Gastrocnemius medialis (tissue), 4 donors: Measurements from ENCODE around the gene AP4M1. TPM values are rescaled to one million over a fixed set of nuclear protein-coding genes. Genes with fewer than 3 reads are reported as not detected.
A peak's percentile ranks its signal among the peaks of the same experiment; 100 is the strongest.

Source experiments
- ATAC-seq, 2 donors: fragments of 150-250 bp; one replicate each; pipeline ENCODE4 v1.9.1; 2016
- DNase-seq, 2 donors: peaks; one replicate each; pipeline ENCODE4 v3.0.0-alpha.2; 2019
- H3K27ac ChIP-seq, 4 donors: fragments of 200-600 bp; sonication (generic); 1 replicate in 1 of 4; 2 replicates in 3 of 4; pipeline ENCODE4 v1.5.1; 2016 to 2018; ENCODE audit warnings: mild to moderate bottlenecking in 2 of 4, moderate library complexity in 1 of 4
- H3K27me3 ChIP-seq, 3 donors: fragments of 200-600 bp; sonication (generic) in 2 of 3; 1 replicate in 1 of 3; 2 replicates in 2 of 3; pipeline versions ENCODE4 v1.5.1 to v1.6.0; 2016 to 2019; ENCODE audit warnings: mild to moderate bottlenecking in 1 of 3, moderate library complexity in 1 of 3
- H3K36me3 ChIP-seq, 2 donors: fragments of 200-600 bp; sonication (generic) in 1 of 2; one replicate each; pipeline ENCODE4 v1.5.1; 2017 to 2018
- H3K4me1 ChIP-seq, 2 donors: fragments of 200-600 bp; sonication (generic) in 1 of 2; one replicate each; pipeline ENCODE4 v1.5.1; 2016 to 2017; ENCODE audit warnings: mild to moderate bottlenecking in 2 of 2
- H3K4me3 ChIP-seq, 4 donors: fragments of 200-600 bp; sonication (generic) in 3 of 4; 1 replicate in 1 of 4; 2 replicates in 3 of 4; pipeline ENCODE4 v1.5.1; 2016 to 2019; ENCODE audit warnings: mild to moderate bottlenecking in 2 of 4
- H3K9me3 ChIP-seq, 3 donors: fragments of 200-600 bp; sonication (generic) in 2 of 3; 1 replicate in 1 of 3; 2 replicates in 2 of 3; pipeline ENCODE4 v1.5.1; 2016 to 2019
- CTCF ChIP-seq, 5 experiments: fragments of 450-650 bp in 3 of 5; fragments of 200-600 bp in 2 of 5; sonication (generic) in 2 of 5; IDR thresholded peaks in 4 of 5; conservative IDR thresholded peaks in 1 of 5; 1 replicate in 4 of 5; 2 replicates in 1 of 5; pipeline ENCODE4 v1.5.1; 2016 to 2019; ENCODE audit warnings: antibody characterized with exemption in 5 of 5, mild to moderate bottlenecking in 3 of 5, moderate library complexity in 3 of 5
- POLR2A ChIP-seq, 2 donors: fragments of 450-650 bp; IDR thresholded peaks; one replicate each; pipeline ENCODE4 v1.6.1; 2017; ENCODE audit warnings: antibody characterized with exemption in 2 of 2, mild to moderate bottlenecking in 2 of 2, moderate library complexity in 2 of 2
- in situ Hi-C, 4 donors: fragments of 200-750 bp; cut with MboI; loops; one replicate each; pipeline versions ENCODE4 v1.15.0 to v1.8.0; 2017; ENCODE audit warnings: low sequenced_read_pairs in 4 of 4
- intact Hi-C: fragments of 100-400 bp; cut with DNase I; formaldehyde crosslinking; loops from one replicate; pipeline ENCODE4 v1.15.1; 2023; ENCODE audit warnings: low total_unique reads
- total RNA-seq, 4 donors: library from RNA; depleted of rRNA; stranded (reverse); fragments of >200 nt; gene quantifications; one replicate each; pipeline versions ENCODE4 v1.1.0 to v1.2.3, GENCODE V29; 2016

The AP4M1 gene
- total RNA-seq, 4 donors from 2014 or later = 7.2 to 13.8 (median 10.8) TPM

DNA sequence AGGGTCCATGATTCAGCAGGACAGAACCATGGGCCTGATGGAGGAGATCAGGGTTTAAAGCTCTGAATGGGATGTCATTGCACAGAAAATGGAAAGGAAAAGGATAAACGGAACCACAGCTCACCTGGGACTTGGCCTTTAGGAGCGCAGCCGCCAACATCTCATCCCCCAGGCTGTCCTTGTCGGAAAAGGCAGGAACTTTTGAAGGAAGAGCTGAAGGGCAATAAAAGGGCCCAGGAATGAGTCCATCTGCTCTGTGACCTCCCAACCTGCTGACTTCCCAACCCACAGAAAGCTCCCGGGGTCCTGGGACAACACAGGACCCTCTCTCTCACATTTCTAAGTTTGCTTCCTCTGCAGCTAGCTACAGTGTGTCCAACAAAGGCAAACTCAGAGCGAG is 26.0 kb upstream of the AP4M1 start:
- no peak overlapping the region for H3K4me3 ChIP-seq
- intact Hi-C loops (no loop called here), in situ Hi-C loops (no loop called here)
- H3K36me3 ChIP-seq = peaks cover 20 to 72% of the 10 kb centered on the region in 2 donors
- DNase-seq (no peak), ATAC-seq (no peak)
- no peak overlapping the region for H3K27ac ChIP-seq
- H3K27me3 ChIP-seq = no peaks in the 10 kb centered on the region
- no peak for TF ChIP-seq CTCF (IDR thresholded peaks at IDR 0.05 in 4 of 5, conservative IDR thresholded peaks at IDR 0.05 in 1 of 5)
- no peak for TF ChIP-seq POLR2A (IDR thresholded peaks at IDR 0.05)
- peaks cover 7 to 25% (median 14%) of the 10 kb centered on the region in 3 donors for H3K9me3 ChIP-seq
- peaks cover 14 to 16% of the 10 kb centered on the region in 2 donors for H3K4me1 ChIP-seq

GRCh38 chr7:100077205-100077604 is 24.2 kb upstream of the AP4M1 start:
- Histone ChIP-seq H3K27ac (no peak overlapping the region), H3K27me3 (no peaks in the 10 kb centered on the region), H3K4me1 (peaks cover 22% of the 10 kb centered on the region in 2 donors), H3K36me3 (peaks cover 8 to 54% of the 10 kb centered on the region in 2 donors), H3K4me3 (no peak overlapping the region), H3K9me3 (peaks cover 0 to 7% (median under 1%) of the 10 kb centered on the region in 3 donors)
- TF ChIP-seq POLR2A (IDR thresholded peaks at IDR 0.05) = no peak
- intact Hi-C loops (no loop called here), in situ Hi-C loops (no loop called here)
- DNase-seq (no peak), ATAC-seq (no peak)

GRCh38 chr7:100079024-100079560 is 22.4 kb upstream of the AP4M1 start:
- peaks cover 22 to 24% of the 10 kb centered on the region in 2 donors for H3K4me1 ChIP-seq
- intact Hi-C loops (no loop called here), in situ Hi-C loops (no loop called here)
- no peak for DNase-seq
- no peak overlapping the region for H3K4me3 ChIP-seq
- H3K27ac ChIP-seq = no peak overlapping the region
- ATAC-seq = no peak
- H3K9me3 ChIP-seq = no peaks in the 10 kb centered on the region
- H3K27me3 ChIP-seq = no peaks in the 10 kb centered on the region
- TF ChIP-seq POLR2A (IDR thresholded peaks at IDR 0.05) (no peak), CTCF (IDR thresholded peaks at IDR 0.05 in 4 of 5, conservative IDR thresholded peaks at IDR 0.05 in 1 of 5) (no peak)
- peaks cover 4 to 35% of the 10 kb centered on the region in 2 donors for H3K36me3 ChIP-seq

DNA sequence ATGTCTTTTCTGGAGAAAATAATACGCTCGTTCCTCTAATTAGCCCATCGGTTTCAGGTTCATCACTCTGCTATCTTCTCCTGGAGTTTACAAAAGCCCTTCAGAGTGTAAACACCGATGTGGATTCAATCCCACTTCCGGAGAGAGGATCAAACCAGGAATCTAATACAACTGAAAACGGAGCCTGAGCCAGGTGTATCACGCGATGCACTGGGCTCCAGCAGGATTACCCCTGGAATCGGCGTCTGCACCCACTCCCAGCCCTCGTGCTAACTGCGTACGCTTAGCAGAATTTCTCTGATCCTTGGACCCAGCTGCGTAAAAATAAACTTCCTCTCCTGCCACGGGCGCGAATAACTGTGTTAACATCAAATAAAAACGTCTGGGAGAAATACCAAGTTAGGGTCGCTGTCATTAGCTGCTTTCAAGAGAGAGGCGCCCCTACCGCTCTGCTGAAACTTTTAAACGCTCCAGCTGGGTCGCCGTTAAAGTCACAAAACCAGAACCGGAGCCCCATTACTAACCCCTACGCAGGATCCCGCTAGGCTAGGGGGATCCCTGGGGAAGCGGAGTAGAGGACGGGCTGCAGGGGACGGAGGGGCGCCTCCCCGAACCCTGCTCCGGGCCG is 20.4 kb upstream of the AP4M1 start:
- in situ Hi-C loops = no loop called here
- peaks cover 22 to 24% of the 10 kb centered on the region in 2 donors for H3K4me1 ChIP-seq
- TF ChIP-seq CTCF (IDR thresholded peaks at IDR 0.05 in 4 of 5, conservative IDR thresholded peaks at IDR 0.05 in 1 of 5) (no peak), POLR2A (IDR thresholded peaks at IDR 0.05) (no peak)
- peak overlapping the region; percentile 81 to 99 (median 87) for H3K4me3 ChIP-seq
- no peaks in the 10 kb centered on the region for H3K9me3 ChIP-seq
- ATAC-seq (peak; percentile 1 to 8), DNase-seq (no peak)
- intact Hi-C loops = loop anchor here (1.0 to 5.0 kb wide), 5 partner anchors 20 to 576 kb away; partner anchors contain the start of genes AP4M1, MCM7, ZKSCAN5 and ZSCAN21
- H3K27ac ChIP-seq = peak overlapping the region; percentile 86 to 96 (median 90)
- H3K27me3 ChIP-seq = no peaks in the 10 kb centered on the region
- H3K36me3 ChIP-seq = peaks cover 0 to 16% of the 10 kb centered on the region in 2 donors

DNA sequence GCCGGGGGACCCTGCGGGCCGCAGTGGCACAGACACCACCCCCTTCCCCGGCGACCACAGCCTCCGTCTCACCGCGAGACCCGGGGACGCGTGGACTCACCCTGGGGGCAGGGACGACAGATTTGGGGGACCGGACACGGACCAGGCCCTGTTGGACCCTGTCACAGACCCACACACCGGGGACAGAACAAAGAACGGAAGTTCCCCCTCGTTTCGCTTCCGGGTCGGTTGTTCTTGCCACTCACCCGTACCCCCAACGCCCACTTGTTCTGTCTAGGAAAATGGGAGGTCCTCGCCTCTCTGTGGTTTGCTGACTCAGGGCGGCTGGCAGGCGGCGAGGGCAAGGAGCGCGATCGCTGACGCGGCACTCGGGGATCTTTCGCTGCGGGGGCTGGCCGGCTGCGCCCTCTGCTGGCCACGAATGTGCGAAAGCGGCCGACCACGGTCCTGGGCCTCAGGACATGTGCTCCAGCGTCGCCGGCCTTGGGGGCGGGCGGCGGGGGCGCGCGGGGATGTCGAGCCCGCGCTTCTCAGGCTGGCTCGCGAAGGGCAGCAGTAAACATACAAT is 19.8 kb upstream of the AP4M1 start, which contains the start of gene ZNF3:
Gene ZNF3, minus strand, starts transcription at position 189 of the 568 bp plus-strand sequence. CDS start 4,366 bp downstream, outside the sequence.
- intact Hi-C loops = loop anchor here (1.0 to 5.0 kb wide), 5 partner anchors 19 to 577 kb away; partner anchors contain the start of genes AP4M1, MCM7, ZKSCAN5 and ZSCAN21
- in situ Hi-C loops = no loop called here
- DNase-seq (peak; percentile 99), ATAC-seq (peak; percentile 95 to 96)
- Histone ChIP-seq H3K9me3 (no peaks in the 10 kb centered on the region), H3K4me3 (peak within 1 kb of the TSS; percentile 81 to 99 (median 87)), H3K4me1 (peaks cover 22 to 24% of the 10 kb centered on the region in 2 donors), H3K27ac (peak within 1 kb of the TSS; percentile 86 to 96 (median 90)), H3K27me3 (no peaks in the 10 kb centered on the region), H3K36me3 (peaks cover 0 to 10% of the 10 kb centered on the region in 2 donors)
- peak; percentile 62 to 85 for TF ChIP-seq POLR2A (IDR thresholded peaks at IDR 0.05)
- peak; percentile 93 to 98 (median 94) for TF ChIP-seq CTCF (IDR thresholded peaks at IDR 0.05 in 4 of 5, conservative IDR thresholded peaks at IDR 0.05 in 1 of 5)
